Dedifferentiated amniotic fluid mesenchymal stem cell (primary cell): ENCODE measurements around the gene MAP2K3.

Experiments
- DNase-seq: peaks from one replicate; pipeline ENCODE4 v3.0.0-alpha.2; 2016; ENCODE audit errors: extremely low spot score

The MAP2K3 gene

GRCh38 chr17:21252796-21253645 lies 31.5 kb upstream of the MAP2K3 start, which contains the start of gene NATD1:
TSS of gene NATD1 (minus strand) at chr17:21253410. CDS start at chr17:21253264, 146 bp downstream.
- DNase-seq = peak; percentile 71

GRCh38 chr17:21253646-21254441 lies 30.7 kb upstream of the MAP2K3 start:
- no peak for DNase-seq

GRCh38 chr17:21258593-21258992 lies 25.9 kb upstream of the MAP2K3 start:
- no peak for DNase-seq

GRCh38 chr17:21262259-21262993 lies 22.1 kb upstream of the MAP2K3 start:
- no peak for DNase-seq

- no peak for DNase-seq
Observed at GRCh38 chr17:21263376-21263775, 21.1 kb upstream of the MAP2K3 start.

- DNase-seq = no peak
Observed at GRCh38 chr17:21268596-21269188, 15.8 kb upstream of the MAP2K3 start.

- DNase-seq = no peak
Observed at GRCh38 chr17:21269394-21269793, 15.1 kb upstream of the MAP2K3 start.

GRCh38 chr17:21271454-21272183 lies 12.9 kb upstream of the MAP2K3 start:
- DNase-seq = no peak

- no peak for DNase-seq
Observed at GRCh38 chr17:21272250-21272649, 12.3 kb upstream of the MAP2K3 start.

- DNase-seq = no peak
Observed at GRCh38 chr17:21272881-21273792, 11.4 kb upstream of the MAP2K3 start.

GRCh38 chr17:21275047-21275578 lies 9.4 kb upstream of the MAP2K3 start:
- no peak for DNase-seq

- peak; percentile 73 for DNase-seq
Observed at GRCh38 chr17:21275579-21276263, 8.8 kb upstream of the MAP2K3 start.

- DNase-seq = no peak
Observed at GRCh38 chr17:21276264-21276588, 8.3 kb upstream of the MAP2K3 start.

- DNase-seq = no peak
Observed at GRCh38 chr17:21277332-21277731, 7.2 kb upstream of the MAP2K3 start.

GRCh38 chr17:21278450-21279197 lies 5.9 kb upstream of the MAP2K3 start:
- DNase-seq = no peak

GRCh38 chr17:21279198-21279535 lies 5.3 kb upstream of the MAP2K3 start:
- no peak for DNase-seq

GRCh38 chr17:21279582-21279981 lies 4.9 kb upstream of the MAP2K3 start:
- no peak for DNase-seq

- peak; percentile 66 for DNase-seq
Observed at GRCh38 chr17:21280081-21280518, 4.4 kb upstream of the MAP2K3 start.

- DNase-seq = peak; percentile 92
Observed at GRCh38 chr17:21282231-21282630, 2.3 kb upstream of the MAP2K3 start.
